Activated naive CD8-positive, alpha-beta T cell treated with anti-CD3 and anti-CD28 coated beads, Interleukin-2, amount 10 ng/mL, durations not matched to agents 7 days and 5 days (primary cell): ENCODE results near the gene USP47. TPM values are rescaled to one million over a fixed set of nuclear protein-coding genes. Genes with fewer than 3 reads are reported as not detected.

Experiments
- ATAC-seq: fragments of 150-1000 bp; cut with Tn5 transposase; one replicate; pipeline ENCODE4 v1.10.0; 2021; ENCODE audit warnings: low read depth, moderate library complexity
- POLR2A ChIA-PET: fragments of 350-600 bp; sonication (Branson Sonifier 250); formaldehyde crosslinking; loops from one replicate; lab custom pipeline; 2021; ENCODE audit warnings: antibody characterized with exemption; lab: Charles Lee
- DNase-seq: peaks from one replicate; pipeline ENCODE4 v3.0.0; 2021
- H3K27ac Mint-ChIP-seq: one replicate; pipeline ENCODE4 v1.8.0; 2022; ENCODE audit warnings: mild to moderate bottlenecking, mixed read lengths
- H3K27me3 Mint-ChIP-seq: one replicate; pipeline ENCODE4 v1.8.0; 2022; ENCODE audit warnings: mild to moderate bottlenecking, moderate library complexity, mixed read lengths
- H3K36me3 Mint-ChIP-seq: one replicate; pipeline ENCODE4 v1.8.0; 2021; ENCODE audit warnings: mild to moderate bottlenecking, mixed read lengths
- H3K4me1 Mint-ChIP-seq: one replicate; pipeline ENCODE4 v1.8.0; 2021; ENCODE audit warnings: mixed read lengths
- H3K4me3 Mint-ChIP-seq: one replicate; pipeline ENCODE4 v1.8.0; 2022; ENCODE audit warnings: mild to moderate bottlenecking, moderate library complexity, mixed read lengths
- H3K9me3 Mint-ChIP-seq: one replicate; pipeline ENCODE4 v1.8.0; 2021; ENCODE audit warnings: mixed read lengths
- total RNA-seq, 2 experiments: library from RNA; stranded (reverse); gene quantifications; one replicate each; pipeline ENCODE4 v1.2.3, GENCODE V29; 2021

The USP47 gene
- total RNA-seq, 2 experiments from 2014 or later: 43.7 to 46.0 TPM

DNA sequence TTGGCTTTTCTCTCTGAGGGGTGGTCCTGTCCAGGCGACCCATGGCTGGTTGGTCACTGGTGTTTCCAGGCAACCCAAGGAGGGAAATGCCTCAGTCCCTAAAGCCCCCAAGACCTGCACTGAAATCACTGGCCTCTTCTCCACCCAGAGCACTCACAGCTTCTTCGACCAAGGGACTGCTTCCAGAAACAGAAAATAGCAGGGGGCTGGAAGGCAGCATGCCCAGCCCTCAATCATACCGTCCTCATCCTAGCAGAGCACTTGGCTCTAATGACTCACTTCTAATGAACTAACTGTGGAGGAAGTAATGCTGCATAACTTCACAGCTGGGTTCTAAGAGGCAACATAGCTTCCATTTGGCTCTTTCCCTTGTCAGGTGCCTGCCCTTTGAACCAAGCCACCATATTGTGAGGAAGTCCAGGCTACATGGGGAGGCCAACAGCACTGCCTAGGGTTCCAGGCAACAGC, 139.1 kb downstream of the USP47 start:
- DNase-seq: no peak
- no peaks in the 10 kb centered on the region for H3K36me3 Mint-ChIP-seq
- no peak overlapping the region for H3K27ac Mint-ChIP-seq
- POLR2A ChIA-PET: no interaction called here
- no peak overlapping the region for H3K4me3 Mint-ChIP-seq
- peaks cover under 1% of the 10 kb centered on the region for H3K4me1 Mint-ChIP-seq
- ATAC-seq: no peak
- H3K9me3 Mint-ChIP-seq: no peaks in the 10 kb centered on the region
- no peaks in the 10 kb centered on the region for H3K27me3 Mint-ChIP-seq

DNA sequence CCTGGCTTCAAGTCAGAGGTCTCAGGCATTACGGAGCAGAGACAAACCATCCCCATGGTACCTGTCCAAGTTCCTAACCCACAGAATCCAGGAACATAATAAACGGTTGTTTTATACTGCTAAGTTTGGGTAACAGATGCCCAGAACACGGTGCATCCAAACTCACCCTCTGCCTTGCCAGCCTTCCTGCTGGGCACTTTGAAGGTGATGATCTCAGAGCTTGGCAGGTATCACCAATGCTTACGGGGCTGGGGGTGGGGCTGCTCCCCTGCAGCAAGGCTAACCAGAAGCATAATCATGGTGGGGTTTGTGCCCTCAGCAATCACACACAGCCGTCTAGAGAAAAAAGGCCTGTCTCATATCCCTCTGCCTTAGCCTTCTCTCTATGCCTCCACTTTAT, 139.6 kb downstream of the USP47 start:
- H3K27ac Mint-ChIP-seq: no peak overlapping the region

GRCh38 chr11:11981840-11982239, 140.1 kb downstream of the USP47 start:
- Mint-ChIP-seq H3K36me3 (no peaks in the 10 kb centered on the region), H3K9me3 (peaks cover under 1% of the 10 kb centered on the region), H3K27ac (no peak overlapping the region), H3K4me3 (no peak overlapping the region), H3K27me3 (no peaks in the 10 kb centered on the region), H3K4me1 (no peaks in the 10 kb centered on the region)
- POLR2A ChIA-PET: no interaction called here
- no peak for ATAC-seq
- no peak for DNase-seq

More for the DNA sequence above, 139.6 kb downstream of the USP47 start:
- H3K4me1 Mint-ChIP-seq: no peaks in the 10 kb centered on the region
- DNase-seq: no peak
- no peak overlapping the region for H3K4me3 Mint-ChIP-seq
- H3K36me3 Mint-ChIP-seq: no peaks in the 10 kb centered on the region
- ATAC-seq: no peak
- no peaks in the 10 kb centered on the region for H3K27me3 Mint-ChIP-seq
- POLR2A ChIA-PET: no interaction called here
- no peaks in the 10 kb centered on the region for H3K9me3 Mint-ChIP-seq

GRCh38 chr11:11982461-11982860, 140.7 kb downstream of the USP47 start:
- DNase-seq (no peak), ATAC-seq (no peak)
- Mint-ChIP-seq H3K27me3 (no peaks in the 10 kb centered on the region), H3K4me3 (no peak overlapping the region), H3K9me3 (peaks cover 1% of the 10 kb centered on the region), H3K4me1 (no peaks in the 10 kb centered on the region), H3K27ac (no peak overlapping the region), H3K36me3 (no peaks in the 10 kb centered on the region)
- POLR2A ChIA-PET: no interaction called here

DNA sequence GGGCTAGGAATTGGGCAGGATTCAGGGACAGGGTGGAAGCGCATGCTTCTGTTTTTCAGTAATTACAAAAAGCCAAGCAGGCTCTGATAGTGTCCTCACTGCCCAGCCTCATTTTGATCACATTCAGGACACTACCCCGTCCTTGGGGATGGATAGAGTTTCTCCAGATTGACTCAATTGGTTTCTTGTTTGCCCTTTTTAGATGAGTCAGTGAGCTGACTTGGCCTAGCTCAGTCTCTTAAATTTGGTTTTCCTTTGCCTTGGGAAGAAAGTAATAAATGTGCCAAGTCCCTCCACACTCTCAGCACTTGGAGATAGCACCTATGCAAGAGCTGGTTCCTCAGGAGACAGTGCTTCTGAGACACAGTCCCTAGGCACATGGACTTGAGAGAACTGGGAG, 141.2 kb downstream of the USP47 start:
- Mint-ChIP-seq H3K9me3 (peaks cover 1% of the 10 kb centered on the region), H3K36me3 (no peaks in the 10 kb centered on the region), H3K27me3 (no peaks in the 10 kb centered on the region), H3K27ac (no peak overlapping the region), H3K4me3 (no peak overlapping the region), H3K4me1 (peaks cover 2% of the 10 kb centered on the region)
- ATAC-seq (no peak), DNase-seq (no peak)
- POLR2A ChIA-PET: no interaction called here

DNA sequence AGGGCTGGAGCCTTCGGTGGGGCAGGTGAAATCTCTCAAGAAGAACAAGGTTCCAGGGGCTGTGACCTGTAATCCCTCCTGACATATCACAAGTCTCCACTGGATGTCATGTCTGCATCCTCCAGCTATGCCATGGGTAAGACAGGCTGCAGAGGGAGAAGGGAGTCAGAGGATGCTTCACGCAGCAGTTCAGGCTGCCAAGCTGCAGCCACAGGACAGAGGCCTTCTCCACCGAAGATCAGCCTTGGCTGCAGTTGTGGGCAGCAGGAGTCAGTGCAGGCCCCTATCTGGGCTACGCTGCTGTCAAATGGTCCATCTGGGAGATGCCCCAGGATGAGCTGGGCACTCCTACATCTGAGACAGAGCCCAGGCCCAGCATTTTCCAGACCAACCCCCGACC, 141.7 kb downstream of the USP47 start:
- peaks cover 2% of the 10 kb centered on the region for H3K4me1 Mint-ChIP-seq

DNA sequence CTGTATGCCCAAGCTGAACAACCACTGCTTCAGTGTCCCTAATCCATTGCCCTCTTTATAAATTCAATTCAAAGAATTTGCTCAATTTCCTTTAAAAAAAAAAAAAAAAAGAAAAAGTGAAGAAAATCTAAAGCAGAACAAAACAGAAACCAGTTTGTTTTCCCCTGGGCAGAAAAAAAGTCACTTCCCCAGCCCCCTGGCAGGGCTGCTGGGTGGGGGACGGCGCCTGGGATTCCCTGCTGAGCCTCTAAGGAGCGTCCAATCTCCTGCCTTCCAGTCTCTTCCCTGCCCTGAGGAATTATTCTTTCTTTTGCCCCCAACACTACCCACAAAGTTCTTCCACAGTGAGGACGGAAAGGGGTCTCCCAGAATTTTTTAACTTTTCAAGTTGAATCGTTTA, 142.8 kb downstream of the USP47 start:
- Mint-ChIP-seq H3K27ac (no peak overlapping the region), H3K27me3 (no peaks in the 10 kb centered on the region), H3K4me1 (peaks cover 2% of the 10 kb centered on the region)

More for the DNA sequence above, 141.7 kb downstream of the USP47 start:
- POLR2A ChIA-PET: no interaction called here
- no peak for ATAC-seq
- Mint-ChIP-seq H3K36me3 (no peaks in the 10 kb centered on the region), H3K27ac (no peak overlapping the region), H3K4me3 (no peak overlapping the region), H3K9me3 (peaks cover 1% of the 10 kb centered on the region), H3K27me3 (no peaks in the 10 kb centered on the region)
- DNase-seq: no peak

DNA sequence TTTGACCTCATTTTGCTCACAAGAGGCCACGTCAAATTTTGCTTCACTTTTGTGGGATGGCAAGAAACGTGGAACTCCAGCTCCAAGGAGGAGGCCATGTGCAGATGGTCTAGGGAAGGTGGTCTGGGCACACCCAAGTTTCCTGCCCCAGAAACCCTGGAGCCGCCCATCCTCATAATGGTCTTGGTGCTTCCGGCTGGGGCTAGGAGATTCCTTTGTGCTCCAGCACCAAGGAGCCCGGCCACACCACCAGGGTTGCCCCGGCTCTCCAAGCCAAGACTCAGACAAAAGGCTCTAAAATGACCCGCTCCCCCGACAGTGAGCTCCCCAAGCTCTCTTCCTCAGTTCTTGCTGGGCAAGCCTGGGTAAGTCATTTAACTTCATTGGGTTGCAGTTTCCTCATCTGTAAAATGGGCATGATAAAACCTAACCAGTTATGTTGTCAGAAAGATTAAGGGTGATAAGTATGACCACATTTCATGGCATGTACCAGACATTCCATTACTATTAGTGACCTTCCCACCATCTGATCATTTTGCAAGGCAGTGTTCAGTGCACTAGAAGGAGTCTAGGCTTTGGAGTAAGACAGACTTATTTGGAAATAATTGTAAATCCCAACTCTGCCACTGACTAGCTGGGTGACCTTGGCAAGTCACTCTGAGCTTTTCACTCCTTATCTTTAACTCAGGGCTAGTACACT, 143.4 kb downstream of the USP47 start:
- ATAC-seq (no peak), DNase-seq (no peak)
- no peaks in the 10 kb centered on the region for H3K27me3 Mint-ChIP-seq
- no peak overlapping the region for H3K27ac Mint-ChIP-seq
- no peak overlapping the region for H3K4me3 Mint-ChIP-seq
- H3K4me1 Mint-ChIP-seq: peaks cover 2% of the 10 kb centered on the region
- no peaks in the 10 kb centered on the region for H3K36me3 Mint-ChIP-seq
- H3K9me3 Mint-ChIP-seq: peaks cover 1% of the 10 kb centered on the region
- POLR2A ChIA-PET: no interaction called here

More for the DNA sequence above, 142.8 kb downstream of the USP47 start:
- H3K9me3 Mint-ChIP-seq: peaks cover 1% of the 10 kb centered on the region
- POLR2A ChIA-PET: no interaction called here
- H3K4me3 Mint-ChIP-seq: no peak overlapping the region
- ATAC-seq (no peak), DNase-seq (no peak)
- no peaks in the 10 kb centered on the region for H3K36me3 Mint-ChIP-seq

GRCh38 chr11:11985954-11986949, 144.5 kb downstream of the USP47 start:
- no peaks in the 10 kb centered on the region for H3K36me3 Mint-ChIP-seq
- H3K4me1 Mint-ChIP-seq: peaks cover 2% of the 10 kb centered on the region
- no peak overlapping the region for H3K4me3 Mint-ChIP-seq
- H3K9me3 Mint-ChIP-seq: peaks cover 1% of the 10 kb centered on the region
- ATAC-seq: no peak
- POLR2A ChIA-PET: no interaction called here
- H3K27me3 Mint-ChIP-seq: no peaks in the 10 kb centered on the region
- DNase-seq: no peak
- H3K27ac Mint-ChIP-seq: no peak overlapping the region

GRCh38 chr11:11987503-11988022, 145.8 kb downstream of the USP47 start:
- POLR2A ChIA-PET: no interaction called here
- H3K27me3 Mint-ChIP-seq: no peaks in the 10 kb centered on the region
- H3K4me1 Mint-ChIP-seq: peaks cover 2% of the 10 kb centered on the region
- DNase-seq: no peak
- no peak overlapping the region for H3K27ac Mint-ChIP-seq
- H3K36me3 Mint-ChIP-seq: no peaks in the 10 kb centered on the region
- H3K4me3 Mint-ChIP-seq: no peak overlapping the region
- H3K9me3 Mint-ChIP-seq: peaks cover 1% of the 10 kb centered on the region
- ATAC-seq: no peak

DNA sequence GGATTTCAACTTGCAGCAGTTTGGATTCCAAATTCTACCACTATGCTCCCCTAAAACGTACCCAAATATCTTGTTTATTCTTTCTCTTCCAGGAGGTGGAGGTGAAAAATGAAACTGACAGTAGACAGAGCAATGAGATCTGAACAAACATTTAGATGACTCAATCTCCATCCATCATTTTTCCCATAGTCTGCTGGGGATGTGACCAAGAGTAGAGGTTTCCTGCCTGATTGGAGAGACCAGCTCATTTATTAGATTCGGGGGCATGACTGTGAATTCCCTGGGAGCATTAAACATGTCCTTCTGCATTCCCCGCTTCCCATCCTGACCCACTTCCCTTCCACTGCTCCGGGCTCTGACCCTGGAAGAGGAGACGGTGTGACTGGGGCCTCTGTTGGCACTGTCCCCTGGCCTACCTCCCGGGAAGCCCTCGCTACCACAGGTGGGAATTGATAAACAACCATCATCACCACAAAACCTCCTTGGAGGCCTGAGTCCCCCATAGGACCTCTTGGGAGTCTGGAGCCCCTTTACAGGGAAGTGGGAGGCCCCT, 146.4 kb downstream of the USP47 start:
- Mint-ChIP-seq H3K27ac (no peak overlapping the region), H3K36me3 (no peaks in the 10 kb centered on the region), H3K27me3 (peaks cover 2% of the 10 kb centered on the region), H3K4me3 (no peak overlapping the region), H3K9me3 (peaks cover 1% of the 10 kb centered on the region), H3K4me1 (peaks cover 2% of the 10 kb centered on the region)
- POLR2A ChIA-PET: no interaction called here
- DNase-seq: no peak
- ATAC-seq: no peak

DNA sequence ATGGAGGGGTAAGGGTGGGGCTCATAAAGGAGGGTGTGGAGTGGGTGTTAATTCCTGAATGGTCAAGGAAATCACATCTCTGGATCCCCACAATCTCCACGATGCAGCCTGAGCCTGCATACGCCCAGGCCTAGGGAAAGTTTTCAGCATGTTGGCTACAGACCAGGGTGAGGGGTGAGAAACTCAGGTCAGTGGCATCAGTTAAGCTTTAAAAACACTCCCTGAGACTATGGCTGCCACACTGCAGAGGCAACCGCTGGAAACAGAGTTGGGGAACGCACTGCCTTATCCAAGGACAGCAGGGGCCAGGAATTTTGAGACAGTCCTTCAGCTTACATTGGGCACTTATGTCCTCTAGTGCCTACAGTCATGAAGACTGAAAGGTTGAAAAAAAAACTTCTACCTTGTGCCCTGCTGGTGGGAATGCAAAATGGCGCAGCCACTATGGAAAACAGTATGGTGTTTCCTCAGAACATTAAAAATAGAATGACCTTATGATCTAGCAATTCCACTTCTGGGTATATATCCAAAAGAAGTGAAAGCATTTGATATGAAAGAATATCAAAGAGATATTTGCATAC, 147.0 kb downstream of the USP47 start:
- no peak overlapping the region for H3K27ac Mint-ChIP-seq
- POLR2A ChIA-PET: no interaction called here
- peaks cover 1% of the 10 kb centered on the region for H3K9me3 Mint-ChIP-seq
- H3K36me3 Mint-ChIP-seq: no peaks in the 10 kb centered on the region
- H3K4me1 Mint-ChIP-seq: peaks cover 2% of the 10 kb centered on the region
- H3K4me3 Mint-ChIP-seq: no peak overlapping the region
- peaks cover 5% of the 10 kb centered on the region for H3K27me3 Mint-ChIP-seq
- DNase-seq (no peak), ATAC-seq (no peak)
